Liver (tissue), 3 donors: Measurements from ENCODE around the gene LY86.

ENCODE experiments used
- EGR1 ChIP-seq, 2 donors: IDR thresholded peaks; 2 replicates each; pipeline ENCODE4 v1.6.1; 2016 to 2018; ENCODE audit warnings: antibody characterized with exemption in 2 of 2, low read depth in 2 of 2
- FOXA1 ChIP-seq: IDR thresholded peaks from 2 replicates; pipeline ENCODE4 v1.6.1; 2016; ENCODE audit warnings: antibody characterized with exemption
- GABPA ChIP-seq, 2 donors: IDR thresholded peaks in 1 of 2; conservative IDR thresholded peaks in 1 of 2; 2 replicates each; pipeline ENCODE4 v1.6.1; 2016; ENCODE audit warnings: antibody characterized with exemption in 2 of 2, mild to moderate bottlenecking in 1 of 2, moderate library complexity in 1 of 2
- HNF4A ChIP-seq, 2 donors: conservative IDR thresholded peaks; 2 replicates each; pipeline ENCODE4 v1.6.1; 2016; ENCODE audit warnings: antibody characterized with exemption in 2 of 2, mild to moderate bottlenecking in 2 of 2
- RAD21 ChIP-seq, 2 donors: IDR thresholded peaks; 2 replicates each; pipeline ENCODE4 v1.6.1; 2016; ENCODE audit warnings: antibody characterized with exemption in 2 of 2, mild to moderate bottlenecking in 2 of 2
- RXRA ChIP-seq, 2 donors: IDR thresholded peaks; 2 replicates each; pipeline ENCODE4 v1.6.1; 2017 to 2018; ENCODE audit warnings: antibody characterized with exemption in 2 of 2, mild to moderate bottlenecking in 1 of 2
- SP1 ChIP-seq: IDR thresholded peaks from 2 replicates; pipeline ENCODE4 v1.6.1; 2018; ENCODE audit warnings: antibody characterized with exemption, mild to moderate bottlenecking
- TAF1 ChIP-seq: conservative IDR thresholded peaks from 2 replicates; pipeline ENCODE4 v1.6.1; 2016; ENCODE audit warnings: antibody characterized with exemption, mild to moderate bottlenecking
- YY1 ChIP-seq: IDR thresholded peaks from 2 replicates; pipeline ENCODE4 v1.6.1; 2016; ENCODE audit warnings: antibody characterized with exemption, mild to moderate bottlenecking
- TF ChIP-seq, protein P1 (sequence below): fragments of 150-350 bp; IDR thresholded peaks from 2 replicates; pipeline ENCODE4 v1.5.1; 2017; ENCODE audit warnings: improper control_type of control experiment, low read depth, low read length; ENCODE audit not compliant: missing input control
- TF ChIP-seq, protein P2 (sequence below): IDR thresholded peaks from 2 replicates; pipeline ENCODE4 v1.6.1; 2016; ENCODE audit warnings: antibody characterized with exemption
- TF ChIP-seq, protein P3 (sequence below): IDR thresholded peaks from 2 replicates; pipeline ENCODE4 v1.6.1; 2016; ENCODE audit warnings: antibody characterized with exemption
- TF ChIP-seq, protein P4 (sequence below): IDR thresholded peaks from 2 replicates; pipeline ENCODE4 v1.6.1; 2016; ENCODE audit warnings: antibody characterized with exemption
- donor health status: healthy.
- donor health status: healthy.

DNA sequence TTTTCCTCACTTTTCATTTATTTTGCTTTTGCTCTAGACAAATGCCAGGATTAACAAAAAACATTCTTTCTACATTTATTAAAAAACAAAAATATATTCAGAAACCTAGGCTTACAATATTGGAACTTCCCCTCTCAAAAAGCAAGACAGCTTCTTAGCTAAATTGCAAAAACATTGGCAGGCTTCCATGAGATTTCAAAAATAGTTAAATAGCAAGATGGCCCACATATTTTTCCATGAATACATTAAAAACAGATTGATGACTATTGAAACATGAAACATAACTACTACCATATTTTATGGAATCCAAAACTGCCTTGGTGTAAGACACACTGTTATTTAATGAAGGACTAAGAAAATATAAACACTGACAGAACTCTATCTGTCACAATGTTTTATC is 92.0 kb downstream of the LY86 start:
- TF ChIP-seq, protein P1, sequence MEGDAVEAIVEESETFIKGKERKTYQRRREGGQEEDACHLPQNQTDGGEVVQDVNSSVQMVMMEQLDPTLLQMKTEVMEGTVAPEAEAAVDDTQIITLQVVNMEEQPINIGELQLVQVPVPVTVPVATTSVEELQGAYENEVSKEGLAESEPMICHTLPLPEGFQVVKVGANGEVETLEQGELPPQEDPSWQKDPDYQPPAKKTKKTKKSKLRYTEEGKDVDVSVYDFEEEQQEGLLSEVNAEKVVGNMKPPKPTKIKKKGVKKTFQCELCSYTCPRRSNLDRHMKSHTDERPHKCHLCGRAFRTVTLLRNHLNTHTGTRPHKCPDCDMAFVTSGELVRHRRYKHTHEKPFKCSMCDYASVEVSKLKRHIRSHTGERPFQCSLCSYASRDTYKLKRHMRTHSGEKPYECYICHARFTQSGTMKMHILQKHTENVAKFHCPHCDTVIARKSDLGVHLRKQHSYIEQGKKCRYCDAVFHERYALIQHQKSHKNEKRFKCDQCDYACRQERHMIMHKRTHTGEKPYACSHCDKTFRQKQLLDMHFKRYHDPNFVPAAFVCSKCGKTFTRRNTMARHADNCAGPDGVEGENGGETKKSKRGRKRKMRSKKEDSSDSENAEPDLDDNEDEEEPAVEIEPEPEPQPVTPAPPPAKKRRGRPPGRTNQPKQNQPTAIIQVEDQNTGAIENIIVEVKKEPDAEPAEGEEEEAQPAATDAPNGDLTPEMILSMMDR: no peak
- TF ChIP-seq, protein P2, sequence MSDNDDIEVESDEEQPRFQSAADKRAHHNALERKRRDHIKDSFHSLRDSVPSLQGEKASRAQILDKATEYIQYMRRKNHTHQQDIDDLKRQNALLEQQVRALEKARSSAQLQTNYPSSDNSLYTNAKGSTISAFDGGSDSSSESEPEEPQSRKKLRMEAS: no peak
- TF ChIP-seq EGR1 (IDR thresholded peaks at IDR 0.05; ENCODE audit: low read depth in 2 of 2) (no peak), HNF4A (conservative IDR thresholded peaks at IDR 0.05) (no peak), GABPA (IDR thresholded peaks at IDR 0.05 in 1 of 2, conservative IDR thresholded peaks at IDR 0.05 in 1 of 2) (no peak), YY1 (no peak), TAF1 (no peak), RAD21 (IDR thresholded peaks at IDR 0.05) (no peak), FOXA1 (no peak), SP1 (no peak), RXRA (IDR thresholded peaks at IDR 0.05) (no peak)
- TF ChIP-seq, protein P3, sequence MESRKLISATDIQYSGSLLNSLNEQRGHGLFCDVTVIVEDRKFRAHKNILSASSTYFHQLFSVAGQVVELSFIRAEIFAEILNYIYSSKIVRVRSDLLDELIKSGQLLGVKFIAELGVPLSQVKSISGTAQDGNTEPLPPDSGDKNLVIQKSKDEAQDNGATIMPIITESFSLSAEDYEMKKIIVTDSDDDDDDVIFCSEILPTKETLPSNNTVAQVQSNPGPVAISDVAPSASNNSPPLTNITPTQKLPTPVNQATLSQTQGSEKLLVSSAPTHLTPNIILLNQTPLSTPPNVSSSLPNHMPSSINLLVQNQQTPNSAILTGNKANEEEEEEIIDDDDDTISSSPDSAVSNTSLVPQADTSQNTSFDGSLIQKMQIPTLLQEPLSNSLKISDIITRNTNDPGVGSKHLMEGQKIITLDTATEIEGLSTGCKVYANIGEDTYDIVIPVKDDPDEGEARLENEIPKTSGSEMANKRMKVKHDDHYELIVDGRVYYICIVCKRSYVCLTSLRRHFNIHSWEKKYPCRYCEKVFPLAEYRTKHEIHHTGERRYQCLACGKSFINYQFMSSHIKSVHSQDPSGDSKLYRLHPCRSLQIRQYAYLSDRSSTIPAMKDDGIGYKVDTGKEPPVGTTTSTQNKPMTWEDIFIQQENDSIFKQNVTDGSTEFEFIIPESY: no peak
- TF ChIP-seq, protein P4, sequence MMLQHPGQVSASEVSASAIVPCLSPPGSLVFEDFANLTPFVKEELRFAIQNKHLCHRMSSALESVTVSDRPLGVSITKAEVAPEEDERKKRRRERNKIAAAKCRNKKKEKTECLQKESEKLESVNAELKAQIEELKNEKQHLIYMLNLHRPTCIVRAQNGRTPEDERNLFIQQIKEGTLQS: no peak
